Stimulated activated CD4-positive, alpha-beta T cell treated with anti-CD3 and anti-CD28 coated beads, Interleukin-1b, Interleukin-23, amount 100 ng/mL, for 24 hours (primary cell): Measurements from ENCODE around the gene LIN7A.

Experiments
- DNase-seq, 4 experiments: peaks; one replicate each; pipeline ENCODE4 v3.0.0-alpha.2; 2020; ENCODE audit warnings: low read depth in 4 of 4, low spot score in 1 of 4

LIN7A gene

GRCh38 chr12:80761838-80762237 is 175.9 kb downstream of the LIN7A start:
- DNase-seq = no peak

GRCh38 chr12:80756875-80757274 is 180.9 kb downstream of the LIN7A start:
- DNase-seq = no peak

- no peak for DNase-seq
These were observed 183.5 kb downstream of the LIN7A start for GRCh38 chr12:80754274-80754673.

- DNase-seq = no peak
These were observed 185.3 kb downstream of the LIN7A start for GRCh38 chr12:80752464-80752863.

GRCh38 chr12:80749456-80749855 is 188.3 kb downstream of the LIN7A start:
- no peak for DNase-seq

GRCh38 chr12:80747800-80748199 is 189.9 kb downstream of the LIN7A start:
- no peak for DNase-seq

- DNase-seq = no peak
These were observed 191.8 kb downstream of the LIN7A start for GRCh38 chr12:80745851-80746505.
